ENCODE data around the gene CORIN. TPM values are rescaled to one million over a fixed set of nuclear protein-coding genes. Genes with fewer than 3 reads are reported as not detected.

CORIN gene
- total and polyA plus RNA-seq, 2 experiments from 2014 or later = not detected

GRCh38 chr4:47817275-47817674, 20.6 kb downstream of the CORIN start:
- H3K4me3 ChIP-seq = no peak overlapping the region
- ATAC-seq (no peak), DNase-seq (ENCODE audit: low spot score) (no peak)
- H3K4me3 Mint-ChIP-seq = no peak overlapping the region
- no peak overlapping the region for H3K4me2 ChIP-seq
- no peak overlapping the region for H2AFZ ChIP-seq
- no peaks in the 10 kb centered on the region for H3K9me3 Mint-ChIP-seq
- no peaks in the 10 kb centered on the region for H3K4me1 Mint-ChIP-seq
- H3K27me3 ChIP-seq (ENCODE audit: insufficient read depth) = no peaks in the 10 kb centered on the region
- no peak overlapping the region for H3K27ac Mint-ChIP-seq
- H3K36me3 ChIP-seq (ENCODE audit: insufficient read depth) = no peaks in the 10 kb centered on the region
- no peaks in the 10 kb centered on the region for H3K36me3 Mint-ChIP-seq (ENCODE audit: low read depth)
- H3F3A ChIP-seq (replicated peaks; ENCODE audit: low read depth) = no peaks in the 10 kb centered on the region
- H3K4me1 ChIP-seq (ENCODE audit: insufficient read depth) = no peaks in the 10 kb centered on the region
- no peaks in the 10 kb centered on the region for H3K27me3 Mint-ChIP-seq (ENCODE audit: insufficient read depth, low read depth, poor library complexity)
- no peaks in the 10 kb centered on the region for H3K79me2 ChIP-seq (replicated peaks; ENCODE audit: insufficient read depth)
- H4K20me1 ChIP-seq (replicated peaks; ENCODE audit: insufficient read depth) = no peaks in the 10 kb centered on the region
- H3K27ac ChIP-seq (ENCODE audit: low read depth) = no peak overlapping the region
- H3K9me2 ChIP-seq (ENCODE audit: insufficient read depth) = no peaks in the 10 kb centered on the region
- no peak for TF ChIP-seq POLR2AphosphoS5 (IDR thresholded peaks at IDR 0.05; ENCODE audit: low read depth)

GRCh38 chr4:47816748-47817147, 21.1 kb downstream of the CORIN start:
- no peaks in the 10 kb centered on the region for H3K4me1 Mint-ChIP-seq

More at GRCh38 chr4:47816748-47817147, 21.1 kb downstream of the CORIN start:
- H3K9me3 Mint-ChIP-seq = no peaks in the 10 kb centered on the region
- ATAC-seq (no peak), DNase-seq (ENCODE audit: low spot score) (no peak)
- Histone ChIP-seq H3K9me2 (ENCODE audit: insufficient read depth) (no peaks in the 10 kb centered on the region), H2AFZ (no peak overlapping the region), H3K36me3 (ENCODE audit: insufficient read depth) (no peaks in the 10 kb centered on the region), H4K20me1 (replicated peaks; ENCODE audit: insufficient read depth) (no peaks in the 10 kb centered on the region), H3K4me2 (no peak overlapping the region), H3K79me2 (replicated peaks; ENCODE audit: insufficient read depth) (no peaks in the 10 kb centered on the region), H3K4me1 (ENCODE audit: insufficient read depth) (no peaks in the 10 kb centered on the region), H3K27me3 (ENCODE audit: insufficient read depth) (no peaks in the 10 kb centered on the region), H3F3A (replicated peaks; ENCODE audit: low read depth) (no peaks in the 10 kb centered on the region), H3K27ac (ENCODE audit: low read depth) (no peak overlapping the region), H3K4me3 (no peak overlapping the region)
- no peak overlapping the region for H3K4me3 Mint-ChIP-seq
- no peak for TF ChIP-seq CTCF (conservative IDR thresholded peaks at IDR 0.05; ENCODE audit: low read depth in 2 of 2)
- TF ChIP-seq EZH2phosphoT487 (IDR thresholded peaks at IDR 0.05; ENCODE audit: unreplicated experiment) = no peak
- no peak for TF ChIP-seq EZH2 (IDR thresholded peaks at IDR 0.05; ENCODE audit: low read depth, unreplicated experiment)
- TF ChIP-seq ETS1 (IDR thresholded peaks at IDR 0.05) = no peak
- no peak for TF ChIP-seq REST (IDR thresholded peaks at IDR 0.05; ENCODE audit: unreplicated experiment)
- TF ChIP-seq STAT1 (IDR thresholded peaks at IDR 0.05; ENCODE audit: unreplicated experiment) = no peak
- no peak for TF ChIP-seq ZNF462 (CRISPR knock-in tag; IDR thresholded peaks at IDR 0.05)
- TF ChIP-seq POLR2AphosphoS5 (IDR thresholded peaks at IDR 0.05; ENCODE audit: low read depth) = no peak
- no peak for TF ChIP-seq JUNB (IDR thresholded peaks at IDR 0.05; ENCODE audit: unreplicated experiment)
- no peak overlapping the region for H3K27ac Mint-ChIP-seq
- H3K36me3 Mint-ChIP-seq (ENCODE audit: low read depth) = no peaks in the 10 kb centered on the region
- no peaks in the 10 kb centered on the region for H3K27me3 Mint-ChIP-seq (ENCODE audit: insufficient read depth, low read depth, poor library complexity)

All from GM23338 (cell line).